Neutrophil (primary cell): ENCODE data around the gene TAOK3.

Experiments
- H3K27ac ChIP-seq: fragments of 200-600 bp; sonication (generic); 2 replicates; pipeline ENCODE4 v1.5.1; 2016; ENCODE audit warnings: mild to moderate bottlenecking, moderate library complexity
- H3K27me3 ChIP-seq: fragments of 200-600 bp; sonication (generic); 2 replicates; pipeline ENCODE4 v1.6.0; 2016; ENCODE audit warnings: mild to moderate bottlenecking
- H3K36me3 ChIP-seq: fragments of 200-600 bp; sonication (generic); 2 replicates; pipeline ENCODE4 v1.5.1; 2017
- H3K4me1 ChIP-seq, 2 experiments: fragments of 200-600 bp in 1 of 2; sonication (generic) in 1 of 2; 1 replicate in 1 of 2; 2 replicates in 1 of 2; pipeline versions ENCODE4 v1.5.1 to v1.6.1; 2013 to 2016; ENCODE audit warnings: low read depth in 1 of 2, low read length in 1 of 2, mild to moderate bottlenecking in 1 of 2, moderate library complexity in 1 of 2; ENCODE audit not compliant: control insufficient read depth in 1 of 2, insufficient read depth in 1 of 2
- H3K4me3 ChIP-seq, 2 experiments: fragments of 200-600 bp in 1 of 2; sonication (generic) in 1 of 2; 1 replicate in 1 of 2; 2 replicates in 1 of 2; pipeline ENCODE4 v1.5.1; 2013 to 2016; ENCODE audit warnings: low read depth in 1 of 2, low read length in 1 of 2, mild to moderate bottlenecking in 1 of 2, moderate library complexity in 1 of 2
- H3K9me3 ChIP-seq: fragments of 200-600 bp; sonication (generic); 2 replicates; pipeline ENCODE4 v1.5.1; 2016
- TF ChIP-seq, protein P1 (sequence below): fragments of 200-600 bp; sonication (generic); IDR thresholded peaks from 2 replicates; pipeline ENCODE4 v1.5.1; 2016; ENCODE audit warnings: antibody characterized with exemption

TAOK3 gene

DNA sequence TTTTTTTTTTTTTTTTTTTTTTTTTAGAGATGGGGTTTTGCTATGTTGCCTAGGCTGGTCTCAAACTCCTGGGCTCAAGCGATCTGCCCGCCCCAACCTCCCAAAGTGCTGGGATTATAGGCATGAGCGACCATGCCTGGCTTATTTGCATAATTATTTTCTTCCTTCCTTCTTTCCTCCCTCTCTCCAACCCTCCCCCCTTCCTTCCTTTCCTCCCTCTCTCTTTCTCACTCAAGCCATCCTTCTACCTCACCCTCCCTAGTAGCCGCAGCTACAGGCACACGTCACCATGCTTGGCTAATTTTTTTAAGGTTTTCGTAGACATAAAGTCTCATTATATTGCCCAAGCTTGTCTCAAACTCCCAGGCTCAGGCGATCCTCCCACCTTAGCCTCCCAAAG, 152.9 kb downstream of the TAOK3 start:
- Histone ChIP-seq H3K9me3 (no peaks in the 10 kb centered on the region), H3K4me1 (no peaks in the 10 kb centered on the region), H3K27ac (no peak overlapping the region), H3K27me3 (no peaks in the 10 kb centered on the region), H3K4me3 (no peak overlapping the region), H3K36me3 (peaks cover 24% of the 10 kb centered on the region)
- TF ChIP-seq, protein P1, sequence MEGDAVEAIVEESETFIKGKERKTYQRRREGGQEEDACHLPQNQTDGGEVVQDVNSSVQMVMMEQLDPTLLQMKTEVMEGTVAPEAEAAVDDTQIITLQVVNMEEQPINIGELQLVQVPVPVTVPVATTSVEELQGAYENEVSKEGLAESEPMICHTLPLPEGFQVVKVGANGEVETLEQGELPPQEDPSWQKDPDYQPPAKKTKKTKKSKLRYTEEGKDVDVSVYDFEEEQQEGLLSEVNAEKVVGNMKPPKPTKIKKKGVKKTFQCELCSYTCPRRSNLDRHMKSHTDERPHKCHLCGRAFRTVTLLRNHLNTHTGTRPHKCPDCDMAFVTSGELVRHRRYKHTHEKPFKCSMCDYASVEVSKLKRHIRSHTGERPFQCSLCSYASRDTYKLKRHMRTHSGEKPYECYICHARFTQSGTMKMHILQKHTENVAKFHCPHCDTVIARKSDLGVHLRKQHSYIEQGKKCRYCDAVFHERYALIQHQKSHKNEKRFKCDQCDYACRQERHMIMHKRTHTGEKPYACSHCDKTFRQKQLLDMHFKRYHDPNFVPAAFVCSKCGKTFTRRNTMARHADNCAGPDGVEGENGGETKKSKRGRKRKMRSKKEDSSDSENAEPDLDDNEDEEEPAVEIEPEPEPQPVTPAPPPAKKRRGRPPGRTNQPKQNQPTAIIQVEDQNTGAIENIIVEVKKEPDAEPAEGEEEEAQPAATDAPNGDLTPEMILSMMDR, result no peak

DNA sequence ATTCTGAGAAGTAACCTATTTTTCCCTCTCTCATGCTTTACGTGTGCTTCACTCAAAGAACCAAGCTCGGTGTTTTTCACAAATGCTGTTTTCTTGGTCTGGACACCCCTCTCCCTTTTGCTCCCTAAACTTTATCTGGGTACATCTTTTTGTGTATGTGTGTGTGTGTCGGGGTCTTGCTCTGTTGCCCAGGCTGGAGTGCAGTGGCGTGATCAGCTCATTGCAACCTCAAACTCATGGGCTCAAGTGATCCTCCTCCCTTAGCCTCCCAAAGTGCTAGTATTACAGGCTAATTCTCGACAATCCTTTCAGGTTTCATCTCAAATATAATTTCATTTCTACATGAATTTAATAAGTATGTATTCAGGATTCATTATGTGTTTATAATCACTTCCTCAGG, 153.6 kb downstream of the TAOK3 start:
- TF ChIP-seq, protein P1, result no peak
- peaks cover 19% of the 10 kb centered on the region for H3K36me3 ChIP-seq
- no peaks in the 10 kb centered on the region for H3K9me3 ChIP-seq
- H3K4me1 ChIP-seq, result no peaks in the 10 kb centered on the region
- H3K27ac ChIP-seq, result no peak overlapping the region
- no peak overlapping the region for H3K4me3 ChIP-seq
- no peaks in the 10 kb centered on the region for H3K27me3 ChIP-seq

DNA sequence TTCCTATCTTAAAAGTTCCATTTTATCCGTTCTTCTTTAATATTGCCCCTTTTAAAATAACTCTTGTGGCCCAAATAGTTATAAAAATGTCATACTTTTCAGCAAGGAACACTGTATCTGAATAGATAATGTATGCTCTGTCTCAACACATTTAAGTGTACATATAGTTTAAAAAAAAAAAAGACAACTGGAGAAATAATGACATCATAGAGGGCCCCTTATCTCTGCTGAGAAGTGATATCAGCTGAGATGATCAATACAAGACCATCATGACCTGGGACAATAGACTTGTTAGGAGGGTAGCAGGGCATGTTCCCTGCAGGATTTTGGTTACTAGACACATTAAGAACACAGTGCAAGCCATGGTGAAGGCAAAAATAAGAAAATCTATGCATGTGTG, 159.3 kb downstream of the TAOK3 start:
- H3K4me3 ChIP-seq, result no peak overlapping the region
- TF ChIP-seq, protein P1, result no peak
- peaks cover 44% of the 10 kb centered on the region for H3K36me3 ChIP-seq
- H3K27me3 ChIP-seq, result no peaks in the 10 kb centered on the region
- H3K4me1 ChIP-seq, result peaks cover 0 to 5% of the 10 kb centered on the region in 2 experiments
- H3K9me3 ChIP-seq, result no peaks in the 10 kb centered on the region
- no peak overlapping the region for H3K27ac ChIP-seq

DNA sequence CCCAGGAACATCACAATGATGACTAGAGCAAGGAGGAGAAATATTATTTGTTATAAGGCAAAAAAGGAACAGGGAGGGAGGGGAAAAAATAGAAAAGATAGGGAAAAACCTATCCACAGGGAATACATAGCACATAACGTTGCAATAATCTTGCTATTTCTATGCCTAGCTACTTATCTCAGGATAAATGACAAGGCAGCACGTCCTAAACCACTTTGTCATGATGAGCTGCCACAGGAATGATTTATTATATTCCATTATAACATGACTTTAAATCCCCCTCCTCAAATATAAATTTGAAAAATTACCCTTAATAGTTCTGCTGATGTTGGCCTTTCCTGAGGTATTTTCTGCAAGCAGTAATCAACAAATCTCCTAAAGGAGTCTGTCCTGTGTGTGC, 160.1 kb downstream of the TAOK3 start:
- TF ChIP-seq, protein P1, result no peak
- Histone ChIP-seq H3K36me3 (peaks cover 44% of the 10 kb centered on the region), H3K27me3 (no peaks in the 10 kb centered on the region), H3K9me3 (no peaks in the 10 kb centered on the region), H3K4me1 (peaks cover 0 to 5% of the 10 kb centered on the region in 2 experiments), H3K4me3 (no peak overlapping the region), H3K27ac (no peak overlapping the region)

DNA sequence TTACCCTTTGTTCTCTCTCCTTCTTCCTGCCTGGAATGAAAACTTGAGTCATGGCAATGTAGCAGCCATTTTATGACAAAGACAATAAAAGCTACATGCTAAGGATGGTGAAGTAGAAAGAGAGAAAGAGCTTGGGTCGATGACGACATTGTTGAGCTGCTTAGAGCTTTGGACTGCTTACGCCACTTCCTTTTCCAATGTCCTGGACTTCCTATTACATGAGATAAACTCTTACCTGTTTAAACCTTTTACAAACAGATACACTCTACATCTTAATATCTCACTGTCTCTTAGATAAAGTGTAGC, 166.6 kb downstream of the TAOK3 start:
- H3K27ac ChIP-seq, result peak overlapping the region; percentile 77
- peaks cover 14 to 20% of the 10 kb centered on the region in 2 experiments for H3K4me1 ChIP-seq
- H3K27me3 ChIP-seq, result no peaks in the 10 kb centered on the region
- H3K9me3 ChIP-seq, result no peaks in the 10 kb centered on the region
- TF ChIP-seq, protein P1, result no peak
- H3K4me3 ChIP-seq, result no peak overlapping the region
- peaks cover 32% of the 10 kb centered on the region for H3K36me3 ChIP-seq

DNA sequence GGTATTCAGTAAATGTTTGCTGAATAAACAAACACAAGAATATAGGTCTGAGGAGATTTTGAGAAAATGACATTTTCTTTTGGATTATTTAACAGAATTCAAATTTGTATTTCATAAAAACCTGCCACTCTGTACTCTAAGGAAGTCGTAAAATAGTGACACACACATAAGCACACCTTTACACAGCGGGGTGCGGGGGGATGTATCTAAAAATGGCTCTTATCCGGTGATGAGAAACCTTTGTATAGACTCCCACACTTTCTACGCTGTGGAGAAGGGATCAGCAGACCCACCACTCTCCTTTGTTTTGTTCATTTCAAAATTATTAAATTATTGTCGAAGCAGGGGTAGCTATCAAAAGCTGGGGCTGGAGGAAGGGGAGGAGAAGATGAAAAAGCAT, 178.7 kb downstream of the TAOK3 start:
- TF ChIP-seq, protein P1, result no peak
- H3K36me3 ChIP-seq, result peaks cover 56% of the 10 kb centered on the region

More for the DNA sequence above, 178.7 kb downstream of the TAOK3 start:
- Histone ChIP-seq H3K27me3 (no peaks in the 10 kb centered on the region), H3K4me1 (peaks cover 0 to 7% of the 10 kb centered on the region in 2 experiments), H3K4me3 (no peak overlapping the region), H3K27ac (no peak overlapping the region), H3K9me3 (no peaks in the 10 kb centered on the region)
